Islet of Langerhans (tissue), 1 donor: ENCODE data around the gene CUL4A.
"Not testable (repeated sequence)": the region's sequence is repeated elsewhere in the genome, so short reads cannot be mapped to it uniquely, and the experiment has no call there.

Source experiments
- FAIRE-seq: peaks from one replicate; lab custom pipeline; 2011; peaks lifted over from hg19 to GRCh38; lab: Jason Lieb, UNC

CUL4A gene

GRCh38 chr13:113293686-113294085 is 84.3 kb downstream of the CUL4A start:
- FAIRE-seq = no peak

- FAIRE-seq = no peak
Measured at GRCh38 chr13:113295776-113296175, 86.4 kb downstream of the CUL4A start.

GRCh38 chr13:113296823-113297369 is 87.5 kb downstream of the CUL4A start, which contains the start of gene LAMP1:
Gene LAMP1 (plus strand): TSS chr13:113297239. CDS start chr13:113297435, 196 bp downstream.
- FAIRE-seq = no peak

- FAIRE-seq = no peak
Measured at GRCh38 chr13:113297370-113298042, 88.1 kb downstream of the CUL4A start.

GRCh38 chr13:113298043-113298945 is 88.9 kb downstream of the CUL4A start:
- FAIRE-seq = no peak

- no peak for FAIRE-seq
Measured at GRCh38 chr13:113299951-113300350, 90.5 kb downstream of the CUL4A start.

GRCh38 chr13:113302986-113303385 is 93.6 kb downstream of the CUL4A start:
- no peak for FAIRE-seq

- FAIRE-seq = no peak
Measured at GRCh38 chr13:113304121-113304520, 94.7 kb downstream of the CUL4A start.

- FAIRE-seq = no peak
Measured at GRCh38 chr13:113305208-113305607, 95.8 kb downstream of the CUL4A start.

- no peak for FAIRE-seq
Measured at GRCh38 chr13:113307491-113307890, 98.1 kb downstream of the CUL4A start.

- no peak for FAIRE-seq
Measured at GRCh38 chr13:113309473-113309872, 100.1 kb downstream of the CUL4A start.

GRCh38 chr13:113314112-113314511 is 104.7 kb downstream of the CUL4A start:
- FAIRE-seq = not testable (repeated sequence)

- not testable (repeated sequence) for FAIRE-seq
Measured at GRCh38 chr13:113314895-113315470, 105.6 kb downstream of the CUL4A start.

GRCh38 chr13:113315992-113316391 is 106.6 kb downstream of the CUL4A start:
- no peak for FAIRE-seq
